NCI-H1092 treated with DMSO at 0.1 percent for 48 hours (cell line): ENCODE data around the gene C16orf90.
A peak's percentile ranks its signal among the peaks of the same experiment; 100 is the strongest.

Source experiments
- DNase-seq: peaks from one replicate; lab custom pipeline; 2025; lab: John Stamatoyannopoulos, UW

Gene C16orf90, protein sequence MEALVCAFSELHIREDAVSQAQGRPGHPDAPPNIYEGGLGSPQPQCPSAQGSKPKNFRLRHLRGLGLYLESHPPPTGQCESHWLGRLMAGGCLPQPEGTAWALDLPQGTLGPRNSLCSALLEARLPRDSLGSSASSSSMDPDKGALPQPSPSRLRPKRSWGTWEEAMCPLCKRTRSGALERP

DNA sequence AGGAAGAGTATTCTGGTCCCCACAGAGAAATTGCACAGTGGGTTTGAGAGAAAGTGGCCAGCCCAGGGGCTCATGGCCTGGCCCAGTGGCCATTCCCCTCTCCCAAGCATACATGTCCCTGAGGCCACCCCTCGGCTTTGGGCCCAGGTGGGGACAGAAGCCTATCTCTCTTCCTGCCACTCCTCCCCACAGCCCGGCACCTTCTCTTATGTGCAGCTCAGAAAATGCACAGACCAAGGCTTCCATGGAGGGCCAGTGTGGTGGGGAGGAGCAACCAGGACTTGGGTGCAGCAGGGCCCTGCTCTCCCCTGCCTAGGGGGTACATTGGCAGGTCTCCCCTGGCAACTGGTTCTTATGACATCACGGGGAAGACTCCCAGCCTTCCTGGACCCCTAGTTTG, at the start of gene C16orf90:
Gene C16orf90 (minus strand): TSS at position 314 of the 400 bp plus-strand sequence. CDS start 68 bp downstream, at position 246.
- DNase-seq: no peak

DNA sequence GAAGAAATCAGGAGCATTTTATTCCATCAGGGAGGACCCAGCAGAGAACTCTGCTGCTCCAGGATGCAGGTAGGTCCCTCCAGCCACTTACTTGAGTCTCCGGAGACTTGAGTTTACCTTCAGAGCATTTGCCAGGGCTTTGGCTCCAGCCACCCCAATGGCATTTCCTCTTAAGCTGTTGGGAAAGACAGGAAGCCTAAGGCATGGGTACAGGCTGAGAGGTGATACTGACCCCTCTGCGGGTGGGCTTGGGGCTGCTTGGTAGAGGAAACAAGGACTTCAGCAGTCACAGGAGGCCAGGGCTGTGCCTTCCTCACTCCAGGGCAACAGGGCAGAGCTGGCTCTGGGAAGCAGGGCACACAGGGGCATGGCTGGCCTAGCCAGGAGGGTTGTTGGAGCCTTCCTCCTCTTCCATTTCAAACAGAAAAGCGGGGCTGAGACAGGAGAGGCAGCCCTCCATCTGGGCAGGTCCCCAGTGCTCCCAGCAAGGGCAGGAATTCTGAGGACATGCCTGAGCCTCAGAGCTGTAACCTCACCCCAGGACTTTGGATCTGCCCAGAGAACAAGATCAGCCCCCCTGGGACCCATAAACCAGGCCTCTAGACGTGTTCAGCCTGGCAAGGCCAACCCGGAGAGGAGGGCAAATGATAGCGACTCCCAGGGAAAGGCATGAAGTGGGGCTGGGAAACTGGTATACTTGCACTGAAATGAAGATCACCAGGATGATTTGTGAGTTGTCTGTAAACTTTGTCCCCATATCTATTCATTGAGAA, 47.5 kb upstream of the C16orf90 start:
- no peak for DNase-seq

DNA sequence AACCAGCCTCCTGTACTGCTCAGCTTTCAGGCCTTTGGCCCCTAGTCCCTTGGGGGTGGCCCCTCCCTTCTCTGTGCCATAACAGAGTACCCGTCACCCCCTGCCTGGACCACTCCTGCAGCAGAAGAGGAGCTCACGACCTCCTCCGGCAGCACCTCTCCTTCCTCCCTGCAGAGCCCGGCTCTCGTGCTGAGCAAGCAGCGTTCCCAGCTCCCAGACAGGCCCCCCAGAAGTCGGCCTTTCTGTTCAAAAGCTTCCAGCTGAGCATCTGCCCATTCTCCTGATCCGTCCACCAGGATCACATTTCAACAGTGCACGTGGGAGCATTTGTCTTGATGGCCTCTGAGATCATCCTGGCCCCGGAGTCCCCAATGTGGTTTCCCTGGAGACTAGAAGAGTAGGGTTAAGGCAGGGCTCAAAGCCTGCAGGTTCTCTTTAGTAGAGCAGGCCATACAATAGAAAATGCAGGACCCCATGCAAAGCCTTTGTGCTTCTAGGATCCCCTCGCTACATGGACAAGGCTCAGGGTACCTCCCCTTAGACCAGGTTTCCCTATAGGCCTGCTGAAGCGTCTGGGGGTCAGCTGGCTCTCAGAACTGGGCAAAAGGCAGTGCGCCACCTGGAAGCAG, 46.4 kb upstream of the C16orf90 start:
- DNase-seq: no peak

DNA sequence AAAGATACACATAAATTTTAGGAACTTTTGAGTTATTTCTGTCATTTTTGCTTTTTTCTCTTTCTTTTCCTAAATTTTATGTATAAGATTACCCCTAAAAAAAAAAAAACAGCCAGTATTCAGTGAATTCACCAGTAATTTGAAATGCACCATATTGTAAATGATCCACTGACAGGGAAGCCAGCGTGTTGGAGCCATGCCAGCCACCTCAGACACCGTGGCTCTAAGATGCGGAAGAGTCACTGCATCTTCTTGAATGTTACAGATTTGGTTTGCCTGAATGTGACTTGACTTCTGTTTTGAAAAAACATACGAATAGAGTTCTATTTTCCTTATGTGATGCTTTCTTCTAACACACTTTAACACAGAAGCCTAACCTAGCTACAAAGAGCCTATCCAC, 42.9 kb upstream of the C16orf90 start:
- no peak for DNase-seq

DNA sequence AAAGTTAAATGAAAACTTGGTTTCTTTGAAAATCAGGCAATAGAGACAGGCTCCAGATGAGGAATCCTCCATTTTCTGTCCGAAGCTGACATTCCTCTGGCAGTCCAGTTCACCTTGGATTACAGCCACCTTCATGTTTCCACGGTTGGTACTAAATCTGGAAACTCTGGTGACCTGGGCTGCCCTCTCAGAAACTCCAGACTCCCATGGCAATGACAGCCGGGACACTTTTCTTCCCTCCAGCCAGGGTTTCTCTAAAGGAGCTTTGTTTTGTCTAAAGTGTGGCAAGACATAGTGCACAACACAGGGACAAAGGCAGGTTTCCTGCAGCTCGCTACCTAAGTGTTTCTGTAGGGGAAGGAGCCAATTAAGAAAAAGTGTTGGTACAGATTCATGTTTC, 41.6 kb upstream of the C16orf90 start:
- no peak for DNase-seq

DNA sequence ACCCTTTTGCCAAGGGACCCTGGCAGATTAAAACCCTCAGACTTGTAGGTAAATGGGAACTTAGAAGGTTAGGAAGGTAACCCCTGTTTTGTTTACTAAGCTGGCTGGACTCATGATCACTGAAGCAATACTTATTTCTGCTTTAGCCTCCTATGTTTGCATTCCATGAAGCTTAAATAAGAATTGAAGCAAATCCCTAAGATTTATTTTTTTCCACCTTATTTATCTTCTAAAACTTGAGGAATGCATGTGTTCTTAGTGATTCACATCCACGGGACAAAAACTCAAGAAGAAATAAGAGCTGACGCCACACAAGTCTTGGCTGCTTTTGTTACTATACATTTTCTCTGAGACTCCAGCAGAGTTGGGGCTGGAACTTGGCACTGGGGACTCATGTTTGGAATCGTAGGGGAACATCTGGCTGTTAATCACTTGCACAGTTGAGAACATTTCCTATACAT, 41.0 kb upstream of the C16orf90 start:
- DNase-seq: no peak

DNA sequence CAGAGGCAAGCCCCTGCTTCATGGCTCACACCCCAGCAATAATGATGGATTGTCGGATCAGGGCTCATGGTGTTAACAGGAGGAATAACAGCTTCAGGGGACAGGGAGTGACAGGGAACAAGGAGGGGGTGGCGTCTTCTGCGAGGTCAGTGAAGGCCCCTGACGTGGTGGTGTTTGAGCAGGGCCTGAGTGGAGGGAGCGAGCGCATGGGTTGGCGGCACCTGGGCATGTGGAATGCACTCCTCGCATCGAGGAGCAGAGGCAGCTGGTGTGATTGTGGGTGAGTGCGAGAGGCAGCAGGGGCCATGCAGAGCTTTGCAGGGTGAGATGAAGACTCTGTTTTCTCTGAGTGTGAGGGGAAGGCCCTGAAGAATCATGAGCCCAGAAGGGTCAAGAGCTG, 38.8 kb upstream of the C16orf90 start:
- no peak for DNase-seq

DNA sequence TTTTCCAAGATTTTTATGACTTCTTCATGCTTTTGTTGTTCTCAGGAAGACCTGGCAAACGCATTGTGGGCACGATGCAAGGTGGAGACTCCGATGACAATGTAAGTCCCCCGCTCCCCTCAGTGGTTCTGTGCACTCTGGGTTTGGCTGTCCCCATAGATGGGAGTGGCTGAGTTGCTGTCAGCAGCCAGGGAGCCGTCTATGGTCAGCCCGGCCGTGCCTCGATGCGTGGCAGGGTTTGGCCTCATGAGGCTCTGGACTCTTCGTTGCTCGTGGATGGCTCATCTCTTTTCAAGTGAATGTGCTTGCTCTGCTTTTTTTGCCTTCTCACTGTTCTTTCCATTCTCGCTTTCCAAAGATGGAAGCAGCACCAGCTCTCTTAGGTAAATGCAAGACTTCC, 37.5 kb upstream of the C16orf90 start:
- no peak for DNase-seq

DNA sequence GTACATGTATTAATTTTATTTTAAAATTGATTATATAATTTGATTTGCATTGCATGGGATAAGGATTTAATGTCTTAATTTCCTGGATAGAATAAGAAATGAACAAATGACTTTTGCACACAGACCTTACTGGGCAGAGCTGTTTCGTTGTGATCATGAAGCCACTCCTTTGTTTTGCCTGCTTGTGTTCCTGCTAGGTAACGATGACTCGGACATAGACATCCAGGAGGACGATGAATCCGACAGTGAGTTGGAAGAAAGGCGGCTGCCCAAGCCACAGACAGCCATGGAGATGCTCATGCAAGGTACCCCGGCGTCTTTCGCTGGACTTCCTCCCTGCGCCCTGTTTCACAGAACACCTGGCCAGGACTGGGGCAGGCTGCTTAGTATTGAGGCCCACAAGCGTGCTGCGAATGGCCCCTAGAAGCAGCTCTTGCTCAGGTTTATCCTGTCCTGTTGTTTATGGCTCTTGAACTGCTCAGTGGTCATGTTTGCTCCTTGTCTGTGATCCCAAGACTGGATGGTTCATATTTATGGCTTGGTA, 35.2 kb upstream of the C16orf90 start:
- DNase-seq: no peak

DNA sequence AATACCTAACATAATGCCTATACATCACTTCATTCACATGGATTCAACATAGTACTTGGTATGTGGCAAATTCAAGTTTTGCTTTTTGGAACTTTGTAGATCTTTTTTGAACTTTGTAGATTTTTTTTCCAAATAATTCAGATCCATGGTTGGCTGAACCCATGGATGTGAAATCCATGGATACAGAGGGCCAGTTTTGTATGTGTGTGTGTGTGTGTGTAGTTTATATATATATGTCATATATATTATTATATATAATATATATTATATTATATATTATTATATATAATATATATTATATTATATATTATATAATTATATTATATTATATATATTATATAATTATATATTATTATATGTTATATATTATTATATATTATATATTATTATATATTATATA, 33.9 kb upstream of the C16orf90 start:
- no peak for DNase-seq

DNA sequence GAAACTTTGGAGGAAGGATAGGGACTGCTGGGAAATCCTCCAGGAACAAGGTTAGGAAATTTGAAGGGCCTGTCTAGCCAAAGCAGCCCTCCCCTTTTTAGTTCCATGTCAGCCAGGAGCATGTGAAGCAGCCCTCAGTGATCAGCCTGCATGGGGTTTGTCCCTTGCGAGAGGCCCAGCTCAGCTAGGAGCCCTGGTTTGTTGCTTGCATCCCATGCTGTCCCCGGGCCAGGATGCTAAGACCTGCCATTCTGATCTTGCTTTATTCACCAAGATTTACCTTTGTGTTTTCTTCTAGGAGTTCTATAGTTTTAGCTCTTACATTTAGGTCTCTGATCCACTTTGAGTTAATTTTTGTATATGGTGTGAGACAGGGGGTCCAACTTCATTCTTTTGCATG, 33.1 kb upstream of the C16orf90 start:
- DNase-seq: no peak

DNA sequence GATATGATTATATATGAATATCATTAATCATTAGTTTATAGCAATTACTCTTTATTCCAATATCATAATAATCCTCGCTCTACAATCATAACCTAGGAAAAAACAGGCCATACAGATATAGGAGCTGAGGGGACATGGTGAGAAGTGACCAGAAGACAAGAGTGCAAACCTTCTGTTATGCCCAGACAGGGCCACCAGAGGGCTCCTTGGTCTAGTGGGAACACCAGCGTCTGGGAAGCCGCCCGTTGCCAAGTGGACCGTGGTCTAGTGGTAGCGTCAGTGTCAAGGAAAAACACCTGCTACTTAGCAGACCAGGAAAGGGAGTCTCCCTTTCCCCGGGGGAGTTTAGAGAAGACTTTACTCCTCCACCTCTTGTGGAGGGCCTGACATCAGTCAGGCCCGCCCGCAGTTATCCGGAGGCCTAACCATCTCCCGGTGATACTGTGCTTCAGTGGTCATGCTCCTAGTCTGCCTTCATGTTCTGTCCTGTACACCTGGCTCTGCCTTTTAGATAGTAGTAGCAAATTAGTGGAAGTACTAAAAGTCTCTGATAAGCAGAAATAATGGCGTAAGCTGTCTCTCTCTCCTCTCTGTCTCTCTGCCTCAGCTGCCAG, 32.0 kb upstream of the C16orf90 start:
- peak; percentile 67 for DNase-seq

DNA sequence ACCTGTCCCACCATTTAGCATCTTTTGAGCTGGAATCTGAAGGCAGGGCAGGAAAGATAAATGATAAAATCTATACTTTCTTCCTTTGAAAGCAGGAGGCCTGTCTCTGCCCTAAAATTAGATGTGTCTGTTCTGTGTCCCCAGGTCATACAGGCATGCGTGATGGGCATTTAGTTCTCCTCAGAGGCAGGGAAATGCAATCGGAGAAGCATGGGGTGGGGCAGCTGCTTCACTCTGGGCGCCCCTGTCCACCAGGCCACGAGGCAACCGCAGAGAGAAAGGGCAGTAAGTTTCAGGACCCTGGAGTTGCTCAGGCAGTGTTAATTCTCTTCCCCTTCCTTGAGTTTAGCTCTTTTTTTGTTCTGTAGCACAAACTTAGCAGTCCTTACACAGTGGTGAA, 30.7 kb upstream of the C16orf90 start:
- DNase-seq: no peak

DNA sequence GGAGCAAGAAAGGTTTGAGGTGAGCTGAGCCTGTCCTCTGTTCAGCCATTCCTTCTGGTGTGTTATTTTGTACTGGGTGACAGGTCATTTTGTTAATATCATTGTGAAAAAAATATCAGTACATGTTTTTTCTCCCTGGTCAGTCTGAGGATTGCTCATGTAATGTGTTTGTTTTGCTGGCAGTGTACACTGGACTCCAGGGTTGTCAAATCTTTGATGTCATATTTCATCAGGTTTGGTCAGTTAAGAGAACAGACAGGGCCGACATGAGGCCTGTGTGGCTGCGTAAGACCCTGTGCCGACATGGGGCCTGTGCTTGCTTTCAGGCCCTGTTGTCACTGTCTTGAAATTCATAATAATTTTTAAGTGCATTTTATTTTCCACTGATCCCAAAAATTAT, 28.0 kb upstream of the C16orf90 start:
- no peak for DNase-seq

DNA sequence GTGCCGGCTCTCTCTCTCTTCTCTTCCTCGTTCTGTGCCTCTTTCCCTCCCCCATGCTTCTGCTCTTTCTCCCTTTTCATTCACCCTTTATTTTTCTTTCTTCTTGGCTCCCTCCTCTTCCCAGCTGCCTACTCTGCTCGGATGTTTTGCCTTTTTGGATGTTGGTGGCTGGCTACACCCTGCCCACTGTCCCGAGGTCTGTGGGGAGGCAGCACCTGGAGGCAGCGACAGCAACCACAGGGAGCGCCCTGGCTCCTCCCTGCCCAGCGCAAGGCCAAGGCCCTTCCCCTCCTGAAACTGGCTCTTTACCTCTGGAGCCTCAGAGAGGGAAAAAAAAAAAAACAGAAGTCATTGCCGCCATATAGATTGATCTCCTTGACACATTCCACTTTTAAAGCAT, 25.6 kb upstream of the C16orf90 start:
- no peak for DNase-seq

DNA sequence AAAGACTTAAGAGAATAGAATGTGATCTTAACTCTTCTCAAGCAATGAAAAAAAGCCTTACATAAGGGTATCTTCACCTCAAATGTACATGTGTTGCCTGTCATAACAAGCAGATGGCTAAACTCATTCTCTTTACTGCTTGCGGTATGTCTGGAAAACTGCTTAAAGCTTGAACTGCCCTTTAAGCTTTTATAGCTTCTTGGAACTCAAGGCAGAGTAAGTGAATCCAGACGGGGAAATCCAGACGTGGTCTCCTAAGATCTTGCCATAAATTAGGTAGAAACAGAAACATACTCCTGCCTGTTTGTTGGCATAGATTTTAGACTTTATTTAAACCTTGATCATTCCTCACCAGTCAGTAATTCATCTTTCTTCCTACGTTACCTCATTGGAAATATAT, 25.1 kb upstream of the C16orf90 start:
- DNase-seq: no peak

DNA sequence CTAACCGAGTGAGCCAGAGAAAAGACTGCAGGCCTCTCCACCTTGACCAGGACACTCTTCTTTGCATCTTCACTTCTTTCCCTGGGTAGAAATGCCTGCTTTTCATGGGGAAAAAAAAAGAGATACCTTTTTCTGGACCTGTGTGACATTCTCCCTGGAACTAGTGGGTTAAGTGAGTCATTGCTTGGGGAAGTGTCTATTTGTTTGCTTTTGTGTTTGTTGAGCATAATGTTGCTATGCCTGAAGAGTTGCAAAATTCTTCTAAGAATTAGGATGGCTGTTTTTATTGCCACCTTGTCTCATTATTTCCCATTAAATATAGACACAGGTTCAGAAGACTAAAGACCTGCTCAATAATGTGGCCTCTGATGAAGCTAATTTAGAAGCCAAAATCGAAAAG, 24.3 kb upstream of the C16orf90 start:
- no peak for DNase-seq

DNA sequence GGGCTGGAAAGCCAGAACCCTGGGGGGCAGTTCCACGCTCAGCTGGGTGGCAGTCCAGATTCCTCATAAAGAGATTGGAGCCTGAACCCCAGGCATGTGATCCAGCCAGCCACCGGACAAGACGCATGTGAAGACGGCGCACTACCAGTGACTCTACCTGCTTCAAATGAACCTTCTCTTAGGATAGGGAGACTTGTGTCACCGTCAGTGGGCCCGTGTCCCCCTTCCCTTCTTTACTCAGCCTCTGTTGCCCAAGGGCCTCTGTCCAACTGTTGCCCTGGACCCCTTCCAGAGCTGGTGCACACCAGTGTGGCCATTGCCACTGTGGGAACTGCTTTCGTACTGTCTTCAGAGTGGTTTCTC, 23.7 kb upstream of the C16orf90 start:
- no peak for DNase-seq

DNA sequence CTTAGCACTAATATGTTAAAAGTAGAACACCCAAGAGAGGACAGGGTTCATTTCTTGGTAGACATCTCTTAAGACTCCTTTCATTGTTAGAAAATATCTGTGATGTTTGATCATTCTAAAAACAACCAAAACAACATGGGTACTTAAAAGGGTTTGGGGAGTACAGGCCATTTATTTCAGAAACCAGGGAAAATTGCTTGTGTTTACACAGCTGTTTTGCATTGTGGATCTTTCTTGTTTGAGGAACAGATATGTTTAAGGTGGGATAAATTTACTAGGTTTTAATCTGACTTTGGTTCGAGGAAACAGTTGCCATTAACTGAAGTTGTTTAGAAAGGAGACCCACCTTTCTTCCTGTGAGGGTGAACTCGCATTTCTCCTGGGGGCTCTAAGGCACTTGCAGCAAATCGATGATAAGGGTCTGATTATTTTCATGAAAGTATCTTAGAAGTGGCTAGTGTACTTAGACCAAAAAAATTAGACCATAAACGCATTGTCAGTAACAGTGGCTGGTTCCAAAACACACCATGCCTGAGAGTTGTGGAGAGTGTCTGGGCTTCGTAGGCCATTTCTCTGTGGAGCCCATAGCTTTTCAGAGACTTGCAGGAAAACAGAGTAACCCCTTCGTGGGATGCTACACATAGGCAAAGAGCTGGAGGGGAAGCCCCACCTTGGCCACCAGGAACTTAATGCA, 23.1 kb upstream of the C16orf90 start:
- peak; percentile 30 for DNase-seq

DNA sequence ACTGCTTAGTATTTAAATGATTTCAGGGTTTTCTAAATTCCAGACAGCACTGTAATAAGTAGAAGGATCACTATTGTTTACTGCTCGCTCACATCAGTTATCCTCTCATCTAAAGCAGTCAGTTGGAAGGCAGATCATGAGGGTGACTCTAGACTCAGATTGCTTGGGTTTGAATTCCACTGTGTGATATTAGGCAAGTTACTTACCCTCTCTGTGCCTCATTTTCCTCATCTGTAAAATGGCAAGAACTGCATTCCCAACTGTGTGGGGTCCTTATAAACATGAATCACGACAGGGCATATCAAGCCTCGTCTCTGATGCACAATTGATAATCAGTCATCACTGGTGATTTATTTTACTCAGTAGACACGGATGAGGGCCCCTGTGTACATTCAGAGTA, 20.6 kb upstream of the C16orf90 start:
- DNase-seq: no peak

DNA sequence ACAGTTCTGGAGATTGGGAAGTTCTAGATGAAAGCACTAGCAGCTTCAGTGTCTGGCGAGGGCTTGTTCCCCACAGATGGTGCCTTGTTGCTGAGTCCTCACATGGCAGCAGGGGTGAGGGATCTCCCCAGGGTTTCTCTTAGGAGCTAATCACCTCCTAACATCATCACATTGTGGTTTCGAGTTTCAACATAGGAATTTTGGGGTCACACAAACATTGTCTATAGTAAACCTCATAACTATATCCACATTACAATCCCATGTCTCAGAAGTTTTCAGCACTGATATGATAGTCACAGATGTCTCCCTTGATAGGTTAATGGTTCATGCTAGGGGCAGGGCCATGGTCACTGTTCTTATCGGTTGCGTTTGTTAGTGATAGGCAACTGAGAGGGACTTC, 19.3 kb upstream of the C16orf90 start:
- no peak for DNase-seq
